CD4-positive, alpha-beta memory T cell (primary cell): ENCODE results near the gene DCUN1D3. TPM values are rescaled to one million over a fixed set of nuclear protein-coding genes. Genes with fewer than 3 reads are reported as not detected.

ENCODE experiments used
- CTCF ChIA-PET: fragments of 350-600 bp; sonication (Branson Sonifier 250); formaldehyde crosslinking; loops from one replicate; lab custom pipeline; 2021; ENCODE audit warnings: inconsistent platforms; ENCODE audit not compliant: partially characterized antibody; lab: Charles Lee
- POLR2A ChIA-PET: fragments of 350-600 bp; sonication (Branson Sonifier 250); formaldehyde crosslinking; loops from one replicate; lab custom pipeline; 2021; ENCODE audit not compliant: partially characterized antibody; lab: Charles Lee
- DNase-seq, 5 donors: peaks; one replicate each; pipeline versions ENCODE4 v3.0.0 to v3.0.0-alpha.2; 2020 to 2022; ENCODE audit warnings: mixed read lengths in 1 of 5
- H3K27ac ChIP-seq: one replicate; pipeline ENCODE4 v1.7.0; 2013; ENCODE audit warnings: low read depth, low read length
- H3K27me3 ChIP-seq: 2 replicates; pipeline ENCODE4 v1.7.0; 2013; ENCODE audit warnings: mild to moderate bottlenecking, low read length, moderate library complexity; ENCODE audit not compliant: insufficient read depth
- H3K36me3 ChIP-seq: 2 replicates; pipeline ENCODE4 v1.7.0; 2013; ENCODE audit warnings: mild to moderate bottlenecking, low read length, moderate library complexity; ENCODE audit not compliant: insufficient read depth
- H3K4me1 ChIP-seq: 2 replicates; pipeline ENCODE4 v1.7.0; 2013; ENCODE audit warnings: mild to moderate bottlenecking, low read length, moderate library complexity; ENCODE audit not compliant: insufficient read depth
- H3K4me3 ChIP-seq, 2 donors: one replicate each; pipeline ENCODE4 v1.7.0; 2013; ENCODE audit warnings: low read length in 2 of 2, mild to moderate bottlenecking in 1 of 2
- H3K9me3 ChIP-seq, 2 donors: one replicate each; pipeline ENCODE4 v1.7.0; 2013; ENCODE audit warnings: low read length in 2 of 2, control low read depth in 1 of 2; ENCODE audit not compliant: control insufficient read depth in 1 of 2
- H3K27ac Mint-ChIP-seq, 7 donors: one replicate each; pipeline ENCODE4 v1.8.0; 2020 to 2021; ENCODE audit warnings: mixed read lengths in 7 of 7, mild to moderate bottlenecking in 6 of 7, inconsistent platforms in 3 of 7, moderate library complexity in 3 of 7
- H3K27me3 Mint-ChIP-seq, 2 donors: one replicate each; pipeline ENCODE4 v1.8.0; 2020 to 2021; ENCODE audit warnings: mixed read lengths in 2 of 2
- H3K36me3 Mint-ChIP-seq, 2 donors: one replicate each; pipeline ENCODE4 v1.8.0; 2020 to 2021; ENCODE audit warnings: mixed read lengths in 2 of 2, inconsistent platforms in 1 of 2, mild to moderate bottlenecking in 1 of 2
- H3K4me1 Mint-ChIP-seq, 4 donors: one replicate each; pipeline ENCODE4 v1.8.0; 2020 to 2021; ENCODE audit warnings: mixed read lengths in 4 of 4, mild to moderate bottlenecking in 1 of 4
- H3K4me3 Mint-ChIP-seq, 8 donors: one replicate each; pipeline ENCODE4 v1.8.0; 2020 to 2021; ENCODE audit warnings: mixed read lengths in 8 of 8, mild to moderate bottlenecking in 7 of 8, moderate library complexity in 6 of 8, inconsistent platforms in 3 of 8
- H3K9me3 Mint-ChIP-seq, 8 donors: one replicate each; pipeline ENCODE4 v1.8.0; 2020 to 2021; ENCODE audit warnings: mixed read lengths in 8 of 8, mild to moderate bottlenecking in 5 of 8, inconsistent platforms in 3 of 8, moderate library complexity in 1 of 8
- intact Hi-C: fragments of 100-400 bp; cut with micrococcal nuclease; formaldehyde crosslinking; loops from one replicate; pipeline ENCODE4 v1.15.1; 2023
- polyA plus RNA-seq, 2 donors: library from polyadenylated mRNA; unstranded; fragments of 300-500 nt; fragmentation: Illumina TruSeq; gene quantifications; one replicate each; pipeline ENCODE4 v1.2.3, GENCODE V29; 2021
- total RNA-seq, 2 experiments: library from RNA; stranded (reverse); gene quantifications; one replicate each; pipeline ENCODE4 v1.2.3, GENCODE V29; 2021

The DCUN1D3 gene
- total and polyA plus RNA-seq, 4 experiments from 2014 or later: 0.11 to 7.5 (median 3.7) TPM

DNA sequence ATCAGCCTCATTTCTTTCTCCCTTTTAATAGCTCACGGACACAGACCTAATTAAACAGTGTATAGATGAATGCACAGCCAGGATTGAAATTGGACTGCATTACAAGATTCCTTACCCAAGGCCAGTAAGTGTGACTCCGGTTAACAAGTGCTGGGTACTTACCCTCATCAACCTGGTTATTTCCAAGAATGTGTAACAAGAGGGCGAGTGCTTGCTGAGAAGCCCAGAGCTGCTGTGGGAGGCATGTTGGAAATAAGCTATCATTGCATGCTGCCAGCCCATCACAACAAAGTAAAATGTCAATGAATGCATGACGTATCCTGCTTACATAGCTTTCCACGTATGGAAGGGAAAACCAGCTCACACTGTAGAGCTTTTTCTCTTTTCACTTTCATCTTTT, 19.9 kb upstream of the DCUN1D3 start:
- H3K4me1 ChIP-seq: no peaks in the 10 kb centered on the region
- POLR2A ChIA-PET: no interaction called here
- CTCF ChIA-PET: interaction anchor here (1.0 kb wide), 1 partner anchor 46 kb away, joined by 3 read pairs; no protein-coding TSS in a partner anchor
- no peak overlapping the region for H3K4me3 ChIP-seq
- peaks cover 13% of the 10 kb centered on the region for H3K36me3 ChIP-seq
- H3K27me3 Mint-ChIP-seq: no peaks in the 10 kb centered on the region
- intact Hi-C loops: no loop called here
- no peak for DNase-seq
- H3K27me3 ChIP-seq: no peaks in the 10 kb centered on the region
- H3K27ac ChIP-seq: no peak overlapping the region
- no peaks in the 10 kb centered on the region for H3K9me3 ChIP-seq
- H3K27ac Mint-ChIP-seq: no peak overlapping the region
- H3K4me1 Mint-ChIP-seq: peaks cover 0 to 1% (median 0%) of the 10 kb centered on the region in 4 donors
- H3K9me3 Mint-ChIP-seq: no peaks in the 10 kb centered on the region
- peaks cover 36 to 48% of the 10 kb centered on the region in 2 donors for H3K36me3 Mint-ChIP-seq
- H3K4me3 Mint-ChIP-seq: no peak overlapping the region

GRCh38 chr16:20918486-20919239, 18.5 kb upstream of the DCUN1D3 start:
- ChIA-PET POLR2A (no interaction called here), CTCF (no interaction called here)
- no peaks in the 10 kb centered on the region for H3K27me3 Mint-ChIP-seq

GRCh38 chr16:20916942-20917341, 16.8 kb upstream of the DCUN1D3 start:
- Mint-ChIP-seq H3K9me3 (no peaks in the 10 kb centered on the region), H3K36me3 (peaks cover 29 to 31% of the 10 kb centered on the region in 2 donors), H3K27me3 (no peaks in the 10 kb centered on the region), H3K4me3 (no peak overlapping the region), H3K4me1 (peaks cover 0 to 1% (median 0%) of the 10 kb centered on the region in 4 donors), H3K27ac (no peak overlapping the region)
- Histone ChIP-seq H3K4me1 (no peaks in the 10 kb centered on the region), H3K36me3 (peaks cover 3% of the 10 kb centered on the region), H3K27me3 (no peaks in the 10 kb centered on the region), H3K27ac (no peak overlapping the region), H3K4me3 (no peak overlapping the region), H3K9me3 (no peaks in the 10 kb centered on the region)
- no peak for DNase-seq
- ChIA-PET POLR2A (no interaction called here), CTCF (interaction anchor here (0.6 kb wide), 1 partner anchor 18 kb away, joined by 3 read pairs; no protein-coding TSS in a partner anchor)
- intact Hi-C loops: no loop called here

More at GRCh38 chr16:20918486-20919239, 18.5 kb upstream of the DCUN1D3 start:
- Histone ChIP-seq H3K36me3 (peaks cover 3% of the 10 kb centered on the region), H3K9me3 (no peaks in the 10 kb centered on the region), H3K4me1 (no peaks in the 10 kb centered on the region), H3K27me3 (no peaks in the 10 kb centered on the region), H3K27ac (no peak overlapping the region), H3K4me3 (no peak overlapping the region)
- Mint-ChIP-seq H3K4me1 (peaks cover 0 to 1% (median 0%) of the 10 kb centered on the region in 4 donors), H3K36me3 (peaks cover 36 to 38% of the 10 kb centered on the region in 2 donors), H3K9me3 (no peaks in the 10 kb centered on the region), H3K4me3 (no peak overlapping the region), H3K27ac (no peak overlapping the region)
- DNase-seq: no peak
- intact Hi-C loops: no loop called here

DNA sequence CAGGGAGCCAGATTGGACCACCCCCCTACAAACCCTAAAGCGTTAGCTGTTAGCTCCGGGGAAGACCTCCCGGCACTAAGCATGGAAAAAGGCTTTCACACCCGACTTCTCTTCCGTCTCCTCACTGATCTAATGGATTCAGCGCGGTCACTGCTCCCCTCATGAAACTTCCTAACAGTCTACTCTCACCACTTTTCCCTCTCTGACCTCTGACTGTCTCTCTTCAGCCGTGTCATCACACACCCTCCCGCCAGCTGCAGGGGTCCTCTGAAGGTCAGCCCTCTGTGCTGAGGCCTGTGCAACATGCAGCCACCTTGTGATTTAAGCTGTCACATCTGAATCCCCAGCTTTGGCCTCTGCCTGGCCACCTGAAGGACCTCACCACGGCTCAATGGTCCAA, 16.1 kb upstream of the DCUN1D3 start:
- Histone ChIP-seq H3K9me3 (no peaks in the 10 kb centered on the region), H3K36me3 (peaks cover 3% of the 10 kb centered on the region), H3K4me1 (no peaks in the 10 kb centered on the region), H3K4me3 (no peak overlapping the region), H3K27me3 (no peaks in the 10 kb centered on the region), H3K27ac (no peak overlapping the region)
- Mint-ChIP-seq H3K4me1 (peaks cover 0 to 2% (median 1%) of the 10 kb centered on the region in 4 donors), H3K27ac (no peak overlapping the region), H3K9me3 (no peaks in the 10 kb centered on the region), H3K36me3 (peaks cover 29 to 31% of the 10 kb centered on the region in 2 donors), H3K27me3 (no peaks in the 10 kb centered on the region), H3K4me3 (no peak overlapping the region)
- CTCF ChIA-PET: no interaction called here
- no peak for DNase-seq
- intact Hi-C loops: no loop called here
- POLR2A ChIA-PET: no interaction called here

DNA sequence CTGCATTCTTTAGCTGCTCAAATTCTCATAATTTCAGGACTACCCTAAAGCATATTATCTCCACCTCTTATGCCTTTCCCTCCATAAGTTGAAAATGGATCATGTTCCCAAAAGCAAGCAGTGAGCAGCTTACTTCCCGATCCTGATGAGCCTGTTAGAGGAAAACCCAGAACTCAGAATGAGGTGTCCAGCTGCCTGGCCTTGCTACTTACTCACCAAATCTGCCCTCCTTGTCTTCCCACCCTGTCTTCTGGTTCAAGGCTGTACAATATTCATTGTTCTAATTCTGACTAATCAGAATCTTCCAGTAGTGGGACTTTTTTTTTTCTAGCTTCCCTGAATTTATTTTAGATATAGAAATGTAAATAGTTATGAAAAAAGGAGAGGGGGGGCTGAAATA, 11.2 kb upstream of the DCUN1D3 start:
- no peak for DNase-seq
- POLR2A ChIA-PET: interaction anchor here (3.0 kb wide), 1 partner anchor 11 kb away, joined by 10 read pairs; the partner anchor contains the start of genes DCUN1D3 and LYRM1
- no peak overlapping the region for H3K27ac Mint-ChIP-seq

GRCh38 chr16:20910781-20911321, 10.7 kb upstream of the DCUN1D3 start:
- no peaks in the 10 kb centered on the region for H3K9me3 ChIP-seq
- H3K4me3 Mint-ChIP-seq: no peak overlapping the region

More for the DNA sequence above, 11.2 kb upstream of the DCUN1D3 start:
- Histone ChIP-seq H3K27ac (no peak overlapping the region), H3K36me3 (no peaks in the 10 kb centered on the region), H3K27me3 (no peaks in the 10 kb centered on the region), H3K4me1 (no peaks in the 10 kb centered on the region), H3K9me3 (no peaks in the 10 kb centered on the region), H3K4me3 (no peak overlapping the region)
- Mint-ChIP-seq H3K27me3 (no peaks in the 10 kb centered on the region), H3K36me3 (peaks cover 5 to 13% of the 10 kb centered on the region in 2 donors), H3K4me3 (no peak overlapping the region), H3K4me1 (peaks cover 5 to 7% (median 5%) of the 10 kb centered on the region in 4 donors), H3K9me3 (no peaks in the 10 kb centered on the region)
- CTCF ChIA-PET: interaction anchor here (1.2 kb wide), 1 partner anchor 61 kb away, joined by 3 read pairs; no protein-coding TSS in a partner anchor
- intact Hi-C loops: no loop called here

More at GRCh38 chr16:20910781-20911321, 10.7 kb upstream of the DCUN1D3 start:
- H3K4me3 ChIP-seq: no peak overlapping the region
- CTCF ChIA-PET: interaction anchor here (1.2 kb wide), 1 partner anchor 61 kb away, joined by 3 read pairs; no protein-coding TSS in a partner anchor
- no peaks in the 10 kb centered on the region for H3K27me3 Mint-ChIP-seq
- no peaks in the 10 kb centered on the region for H3K27me3 ChIP-seq
- POLR2A ChIA-PET: interaction anchor here (3.0 kb wide), 1 partner anchor 11 kb away, joined by 10 read pairs; the partner anchor contains the start of genes DCUN1D3 and LYRM1
- no peaks in the 10 kb centered on the region for H3K9me3 Mint-ChIP-seq
- H3K27ac ChIP-seq: no peak overlapping the region
- no peak overlapping the region for H3K27ac Mint-ChIP-seq
- H3K4me1 Mint-ChIP-seq: peaks cover 5 to 10% (median 7%) of the 10 kb centered on the region in 4 donors
- H3K36me3 Mint-ChIP-seq: peaks cover 3 to 9% of the 10 kb centered on the region in 2 donors
- no peaks in the 10 kb centered on the region for H3K4me1 ChIP-seq
- DNase-seq: no peak
- intact Hi-C loops: no loop called here
- H3K36me3 ChIP-seq: no peaks in the 10 kb centered on the region
